Trophoblast cell (in vitro differentiated cells and primary cell): ENCODE data around the gene TCEA2.

Source experiments
- DNase-seq, 2 donors: peaks; one replicate each; pipeline ENCODE4 v3.0.0-alpha.2; 2016
- H2AFZ ChIP-seq: 2 replicates; pipeline ENCODE4 v1.6.1; 2013; ENCODE audit warnings: low read length, moderate library complexity, mild to moderate bottlenecking; ENCODE audit not compliant: insufficient read depth, poor library complexity
- H2AK5ac ChIP-seq: 2 replicates; pipeline ENCODE4 v1.6.1; 2013; ENCODE audit warnings: mild to moderate bottlenecking, low read length
- H2BK120ac ChIP-seq: 2 replicates; pipeline ENCODE4 v1.6.1; 2013; ENCODE audit warnings: low read length, mild to moderate bottlenecking, moderate library complexity; ENCODE audit not compliant: insufficient read depth, poor library complexity
- H2BK12ac ChIP-seq: 2 replicates; pipeline ENCODE4 v1.6.1; 2013; ENCODE audit warnings: mild to moderate bottlenecking, low read length, moderate library complexity
- H2BK5ac ChIP-seq: 2 replicates; pipeline ENCODE4 v1.6.1; 2013; ENCODE audit warnings: low read length, low read depth, moderate library complexity, mild to moderate bottlenecking; ENCODE audit not compliant: poor library complexity
- H3K14ac ChIP-seq: 2 replicates; pipeline ENCODE4 v1.6.1; 2013; ENCODE audit warnings: mild to moderate bottlenecking, low read length
- H3K18ac ChIP-seq: 2 replicates; pipeline ENCODE4 v1.6.1; 2013; ENCODE audit warnings: mild to moderate bottlenecking, low read length
- H3K23ac ChIP-seq: 2 replicates; pipeline ENCODE4 v1.6.1; 2013; ENCODE audit warnings: low read length
- H3K27ac ChIP-seq: 2 replicates; pipeline ENCODE4 v1.5.1; 2013; ENCODE audit warnings: low read depth, mild to moderate bottlenecking, inconsistent platforms, low read length, moderate library complexity
- H3K27me3 ChIP-seq: 2 replicates; pipeline ENCODE4 v1.6.1; 2013; ENCODE audit warnings: inconsistent platforms, mild to moderate bottlenecking, low read length, moderate library complexity; ENCODE audit not compliant: insufficient read depth
- H3K36me3 ChIP-seq, 2 experiments: 1 replicate in 1 of 2; 2 replicates in 1 of 2; pipeline ENCODE4 v1.6.1; 2013; ENCODE audit warnings: low read length in 2 of 2, mild to moderate bottlenecking in 2 of 2, moderate library complexity in 1 of 2; ENCODE audit not compliant: insufficient read depth in 2 of 2, control insufficient read depth in 1 of 2
- H3K4ac ChIP-seq: 2 replicates; pipeline ENCODE4 v1.6.1; 2013; ENCODE audit warnings: low read depth, mild to moderate bottlenecking, low read length, moderate library complexity
- H3K4me1 ChIP-seq, 2 experiments: 1 replicate in 1 of 2; 2 replicates in 1 of 2; pipeline ENCODE4 v1.6.1; 2013; ENCODE audit warnings: low read length in 2 of 2, mild to moderate bottlenecking in 2 of 2, moderate library complexity in 1 of 2; ENCODE audit not compliant: insufficient read depth in 2 of 2, control insufficient read depth in 1 of 2
- H3K4me2 ChIP-seq: 2 replicates; pipeline ENCODE4 v1.6.1; 2013; ENCODE audit warnings: inconsistent platforms, mild to moderate bottlenecking, low read length, moderate library complexity
- H3K4me3 ChIP-seq: 2 replicates; pipeline ENCODE4 v1.5.1; 2013; ENCODE audit warnings: mild to moderate bottlenecking, low read depth, low read length, inconsistent platforms
- H3K79me1 ChIP-seq: one replicate; pipeline ENCODE4 v1.6.1; 2013; ENCODE audit warnings: low read length
- H3K79me2 ChIP-seq: 2 replicates; pipeline ENCODE4 v1.6.1; 2013; ENCODE audit warnings: low read length, mild to moderate bottlenecking; ENCODE audit not compliant: control insufficient read depth, insufficient read depth, poor library complexity
- H3K9ac ChIP-seq: 2 replicates; pipeline ENCODE4 v1.6.1; 2013; ENCODE audit warnings: mild to moderate bottlenecking, low read length
- H3K9me3 ChIP-seq: 2 replicates; pipeline ENCODE4 v1.6.1; 2013; ENCODE audit warnings: low read depth, mild to moderate bottlenecking, control low read depth, inconsistent platforms, low read length; ENCODE audit not compliant: insufficient read depth
- H4K12ac ChIP-seq: 2 replicates; pipeline ENCODE4 v1.6.1; 2013; ENCODE audit warnings: low read depth, mild to moderate bottlenecking, low read length, moderate library complexity
- H4K8ac ChIP-seq: 2 replicates; pipeline ENCODE4 v1.6.1; 2013; ENCODE audit warnings: low read depth, mild to moderate bottlenecking, low read length, moderate library complexity
- H4K91ac ChIP-seq: one replicate; pipeline ENCODE4 v1.6.1; 2013; ENCODE audit warnings: low read depth, mild to moderate bottlenecking, low read length, moderate library complexity
- WGBS: extraction: QIAGEN DNeasy Blood & Tissue Kit; methylation state at CpG from one replicate; pipeline ENCODE4 v1.1.7; 2013; ENCODE audit warnings: missing lambda C conversion rate; ENCODE audit not compliant: insufficient read length, insufficient coverage; ENCODE audit errors: extremely low coverage; 5-methylcytosine and 5-hydroxymethylcytosine counted together

TCEA2 gene

DNA sequence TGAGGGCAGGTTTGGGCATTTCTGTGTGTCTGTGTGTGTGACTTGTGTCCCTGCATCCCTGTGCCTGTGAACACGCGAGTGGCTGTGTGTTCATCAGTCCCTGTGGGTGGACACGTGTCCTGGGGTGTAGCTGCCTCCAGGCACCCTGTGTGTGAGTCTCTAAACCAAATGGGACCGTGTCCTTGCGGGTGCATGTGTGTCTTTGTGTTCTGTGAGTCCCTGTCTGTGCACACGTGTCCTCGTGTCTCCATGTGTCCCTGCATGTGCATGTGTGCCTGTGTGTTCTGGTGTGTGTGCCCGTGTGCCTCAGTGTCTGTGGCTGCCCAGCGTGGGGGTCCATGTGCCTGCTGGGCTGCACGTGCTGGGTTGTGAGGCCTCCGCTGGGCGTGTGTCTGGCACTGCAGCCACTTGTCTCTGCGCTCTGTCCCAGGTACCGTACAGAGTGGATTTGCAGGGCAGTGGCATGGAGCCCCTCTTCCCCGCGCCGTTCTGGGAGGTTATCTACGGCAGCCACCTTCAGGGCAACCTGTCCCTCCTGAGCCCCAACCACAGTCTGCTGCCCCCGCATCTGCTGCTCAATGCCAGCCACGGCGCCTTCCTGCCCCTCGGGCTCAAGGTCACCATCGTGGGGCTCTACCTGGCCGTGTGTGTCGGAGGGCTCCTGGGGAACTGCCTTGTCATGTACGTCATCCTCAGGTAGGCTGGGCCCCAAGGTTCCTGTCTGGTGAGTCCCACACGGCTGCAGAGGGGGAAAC, 29.4 kb downstream of the TCEA2 start:
- Histone ChIP-seq H4K91ac (no peak overlapping the region), H3K9ac (no peak overlapping the region), H4K8ac (no peak overlapping the region), H2AK5ac (no peak overlapping the region), H3K14ac (no peak overlapping the region), H3K27me3 (no peaks in the 10 kb centered on the region), H3K27ac (no peak overlapping the region), H3K9me3 (peaks cover 12% of the 10 kb centered on the region), H3K23ac (no peak overlapping the region), H3K4me1 (no peaks in the 10 kb centered on the region), H2AFZ (no peak overlapping the region), H2BK5ac (no peak overlapping the region), H3K4ac (no peak overlapping the region), H3K4me3 (peak overlapping the region; percentile 13), H3K4me2 (no peak overlapping the region), H3K18ac (no peak overlapping the region), H2BK120ac (no peak overlapping the region), H3K36me3 (no peaks in the 10 kb centered on the region), H4K12ac (no peak overlapping the region), H3K79me2 (no peaks in the 10 kb centered on the region), H2BK12ac (no peak overlapping the region), H3K79me1 (no peaks in the 10 kb centered on the region)
- DNase-seq: no peak
- no CpG with 5 or more reads among the region's 27 CpGs for WGBS

- no peaks in the 10 kb centered on the region for H3K4me1 ChIP-seq
- H2BK12ac ChIP-seq: no peak overlapping the region
- peak in 1 of 2 donors; percentile 25 for DNase-seq
- no peak overlapping the region for H2BK120ac ChIP-seq
- H3K36me3 ChIP-seq: no peaks in the 10 kb centered on the region
- no peak overlapping the region for H3K27ac ChIP-seq
- H3K4me3 ChIP-seq: no peak overlapping the region
- H3K9ac ChIP-seq: no peak overlapping the region
- no peak overlapping the region for H3K4me2 ChIP-seq
- no CpG with 5 or more reads among the region's 9 CpGs for WGBS
- H3K4ac ChIP-seq: no peak overlapping the region
- no peak overlapping the region for H3K23ac ChIP-seq
- H4K12ac ChIP-seq: no peak overlapping the region
- no peak overlapping the region for H4K8ac ChIP-seq
- H3K27me3 ChIP-seq: no peaks in the 10 kb centered on the region
- H4K91ac ChIP-seq: no peak overlapping the region
- no peak overlapping the region for H3K14ac ChIP-seq
- H3K79me1 ChIP-seq: no peaks in the 10 kb centered on the region
- no peak overlapping the region for H3K18ac ChIP-seq
- H3K9me3 ChIP-seq: peaks cover 6% of the 10 kb centered on the region
- no peaks in the 10 kb centered on the region for H3K79me2 ChIP-seq
- H2AK5ac ChIP-seq: no peak overlapping the region
- H2AFZ ChIP-seq: no peak overlapping the region
- H2BK5ac ChIP-seq: no peak overlapping the region
These were observed 30.1 kb downstream of the TCEA2 start for GRCh38 chr20:64093013-64093503.

GRCh38 chr20:64095455-64095854, 32.5 kb downstream of the TCEA2 start:
- Histone ChIP-seq H2BK12ac (no peak overlapping the region), H3K79me2 (no peaks in the 10 kb centered on the region), H3K4me3 (no peak overlapping the region), H2BK5ac (no peak overlapping the region), H3K36me3 (no peaks in the 10 kb centered on the region), H3K4me1 (no peaks in the 10 kb centered on the region), H3K18ac (no peak overlapping the region), H4K91ac (no peak overlapping the region), H2BK120ac (no peak overlapping the region), H2AK5ac (no peak overlapping the region), H3K27ac (no peak overlapping the region), H3K4me2 (no peak overlapping the region), H3K9ac (no peak overlapping the region), H3K4ac (no peak overlapping the region), H4K12ac (no peak overlapping the region), H3K14ac (no peak overlapping the region), H2AFZ (no peak overlapping the region), H3K9me3 (peaks cover 11% of the 10 kb centered on the region), H3K79me1 (no peaks in the 10 kb centered on the region), H4K8ac (no peak overlapping the region), H3K27me3 (no peaks in the 10 kb centered on the region), H3K23ac (no peak overlapping the region)
- WGBS: no CpG with 5 or more reads among the region's 4 CpGs
- no peak for DNase-seq

GRCh38 chr20:64095927-64096326, 32.9 kb downstream of the TCEA2 start:
- no peak overlapping the region for H3K27ac ChIP-seq
- H2BK5ac ChIP-seq: no peak overlapping the region
- H3K4ac ChIP-seq: no peak overlapping the region
- no peak overlapping the region for H3K4me3 ChIP-seq
- no peak overlapping the region for H2AFZ ChIP-seq
- peaks cover 11% of the 10 kb centered on the region for H3K9me3 ChIP-seq
- H3K4me1 ChIP-seq: no peaks in the 10 kb centered on the region
- no peak overlapping the region for H3K4me2 ChIP-seq
- H4K91ac ChIP-seq: no peak overlapping the region
- no peak overlapping the region for H3K9ac ChIP-seq
- H3K79me2 ChIP-seq: no peaks in the 10 kb centered on the region
- H4K12ac ChIP-seq: no peak overlapping the region
- no peak overlapping the region for H2AK5ac ChIP-seq
- H3K14ac ChIP-seq: no peak overlapping the region
- DNase-seq: no peak
- no peak overlapping the region for H2BK120ac ChIP-seq
- no peak overlapping the region for H2BK12ac ChIP-seq
- no CpG with 5 or more reads among the region's 11 CpGs for WGBS
- no peaks in the 10 kb centered on the region for H3K36me3 ChIP-seq
- H3K79me1 ChIP-seq: no peaks in the 10 kb centered on the region
- no peaks in the 10 kb centered on the region for H3K27me3 ChIP-seq
- H3K18ac ChIP-seq: no peak overlapping the region
- no peak overlapping the region for H3K23ac ChIP-seq
- no peak overlapping the region for H4K8ac ChIP-seq
